Tibial artery (tissue), 4 donors: ENCODE results near the gene IHH.

ENCODE experiments used
- DNase-seq, 2 donors: peaks; one replicate each; pipeline ENCODE4 v3.0.0-alpha.2; 2019
- H3K27ac ChIP-seq, 2 donors: fragments of 200-600 bp; sonication (generic) in 1 of 2; 1 replicate in 1 of 2; 2 replicates in 1 of 2; pipeline ENCODE4 v1.5.1; 2018 to 2019; ENCODE audit warnings: mild to moderate bottlenecking in 1 of 2
- H3K27me3 ChIP-seq, 2 donors: fragments of 200-600 bp; sonication (generic) in 1 of 2; one replicate each; pipeline versions ENCODE4 v1.5.1 to v1.6.0; 2016 to 2019
- H3K36me3 ChIP-seq, 3 donors: fragments of 200-600 bp; sonication (generic) in 2 of 3; one replicate each; pipeline ENCODE4 v1.5.1; 2016 to 2019; ENCODE audit warnings: mild to moderate bottlenecking in 2 of 3
- H3K4me1 ChIP-seq, 4 donors: fragments of 200-600 bp; sonication (generic) in 2 of 4; 1 replicate in 3 of 4; 2 replicates in 1 of 4; pipeline ENCODE4 v1.5.1; 2016 to 2019
- H3K4me3 ChIP-seq, 2 donors: fragments of 200-600 bp; sonication (generic) in 1 of 2; 1 replicate in 1 of 2; 2 replicates in 1 of 2; pipeline ENCODE4 v1.5.1; 2018 to 2019; ENCODE audit warnings: mild to moderate bottlenecking in 2 of 2
- H3K9me3 ChIP-seq, 3 donors: fragments of 200-600 bp; sonication (generic) in 1 of 3; one replicate each; pipeline ENCODE4 v1.5.1; 2016 to 2019
- CTCF ChIP-seq, 2 experiments: fragments of 200-600 bp in 1 of 2; fragments of 450-650 bp in 1 of 2; IDR thresholded peaks; one replicate each; pipeline ENCODE4 v1.5.1; 2017 to 2019; ENCODE audit warnings: antibody characterized with exemption in 2 of 2, mild to moderate bottlenecking in 1 of 2, moderate library complexity in 1 of 2
- intact Hi-C: fragments of 100-400 bp; cut with DNase I; formaldehyde crosslinking; loops from one replicate; pipeline ENCODE4 v1.15.0; 2023; ENCODE audit warnings: low total_unique reads

Gene IHH

GRCh38 chr2:219076253-219076652, 15.5 kb upstream of the IHH start:
- Histone ChIP-seq H3K36me3 (peaks cover 37 to 43% (median 40%) of the 10 kb centered on the region in 3 donors), H3K9me3 (no peaks in the 10 kb centered on the region), H3K4me3 (no peak overlapping the region), H3K27ac (no peak overlapping the region), H3K4me1 (no peaks in the 10 kb centered on the region), H3K27me3 (no peaks in the 10 kb centered on the region)
- intact Hi-C loops, result loop anchor here (5.0 kb wide), 1 partner anchor 36 kb away; no protein-coding TSS in a partner anchor
- DNase-seq, result no peak
- no peak for TF ChIP-seq CTCF (IDR thresholded peaks at IDR 0.05)

- intact Hi-C loops, result no loop called here
- no peak for DNase-seq
- Histone ChIP-seq H3K9me3 (no peaks in the 10 kb centered on the region), H3K4me1 (no peaks in the 10 kb centered on the region), H3K27ac (no peak overlapping the region), H3K4me3 (no peak overlapping the region), H3K27me3 (no peaks in the 10 kb centered on the region), H3K36me3 (peaks cover 37 to 46% (median 40%) of the 10 kb centered on the region in 3 donors)
- TF ChIP-seq CTCF (IDR thresholded peaks at IDR 0.05), result peak in 1 of 2 experiments; percentile 25
Measured at GRCh38 chr2:219073413-219074129, 12.8 kb upstream of the IHH start.

- no peak for TF ChIP-seq CTCF (IDR thresholded peaks at IDR 0.05)
- Histone ChIP-seq H3K27ac (no peak overlapping the region), H3K36me3 (peaks cover 35 to 42% (median 37%) of the 10 kb centered on the region in 3 donors), H3K27me3 (no peaks in the 10 kb centered on the region), H3K4me1 (no peaks in the 10 kb centered on the region), H3K4me3 (no peak overlapping the region), H3K9me3 (no peaks in the 10 kb centered on the region)
- intact Hi-C loops, result no loop called here
- DNase-seq, result no peak
Measured at GRCh38 chr2:219072741-219073250, 12.1 kb upstream of the IHH start.

- H3K9me3 ChIP-seq, result no peaks in the 10 kb centered on the region
- H3K27ac ChIP-seq, result no peak overlapping the region
- H3K36me3 ChIP-seq, result peaks cover 19 to 27% (median 24%) of the 10 kb centered on the region in 3 donors
- no peak overlapping the region for H3K4me3 ChIP-seq
- intact Hi-C loops, result no loop called here
- H3K4me1 ChIP-seq, result no peaks in the 10 kb centered on the region
- DNase-seq, result no peak
- no peak for TF ChIP-seq CTCF (IDR thresholded peaks at IDR 0.05)
- peaks cover 0 to under 1% of the 10 kb centered on the region in 2 donors for H3K27me3 ChIP-seq
Measured at GRCh38 chr2:219071131-219071816, 10.6 kb upstream of the IHH start.

GRCh38 chr2:219065484-219065883, 4.8 kb upstream of the IHH start:
- H3K4me3 ChIP-seq, result no peak overlapping the region
- DNase-seq, result no peak
- H3K27ac ChIP-seq, result no peak overlapping the region
- no peak for TF ChIP-seq CTCF (IDR thresholded peaks at IDR 0.05)
- peaks cover 0 to 23% of the 10 kb centered on the region in 2 donors for H3K27me3 ChIP-seq
- peaks cover 0 to 10% (median 8%) of the 10 kb centered on the region in 4 donors for H3K4me1 ChIP-seq
- no peaks in the 10 kb centered on the region for H3K9me3 ChIP-seq
- no peaks in the 10 kb centered on the region for H3K36me3 ChIP-seq
- intact Hi-C loops, result no loop called here
